ENCODE measurements around the gene FAM3C. TPM values are rescaled to one million over a fixed set of nuclear protein-coding genes. Genes with fewer than 3 reads are reported as not detected.
A peak's percentile ranks its signal among the peaks of the same experiment; 100 is the strongest.

Gene FAM3C
- total RNA-seq, 1 experiment from 2014 or later = 37.9 TPM

GRCh38 chr7:121313793-121314676 lies 82.1 kb downstream of the FAM3C start:
- ATAC-seq = peak; percentile 15; the same call in 1 of the 2 replicates
- ChIA-PET POLR2A (ENCODE audit: unreplicated experiment) (interaction anchor here (0.6 kb wide), 2 partner anchors 186 to 279 kb away, joined by 3 read pairs; no protein-coding TSS in a partner anchor), CTCF (no interaction called here)
- Histone ChIP-seq H2AFZ (ENCODE audit: low read length) (no peak overlapping the region), H3K4me1 (ENCODE audit: insufficient read depth, low read length) (peaks cover 9% of the 10 kb centered on the region), H3F3A (ENCODE audit: low read length, unreplicated experiment) (no peaks in the 10 kb centered on the region), H3K27ac (ENCODE audit: low read length) (no peak overlapping the region), H3K9me2 (replicated peaks; ENCODE audit: low read length) (no peaks in the 10 kb centered on the region), H3K4me2 (ENCODE audit: low read length) (peak overlapping the region; percentile 12; the same call in 1 of the 2 replicates), H3K36me3 (ENCODE audit: low read depth, low read length) (no peaks in the 10 kb centered on the region), H3K27me3 (ENCODE audit: low read length) (no peaks in the 10 kb centered on the region), H3K4me3 (ENCODE audit: low read length) (no peak overlapping the region), H3K79me2 (ENCODE audit: low read length) (no peaks in the 10 kb centered on the region), H3K9ac (ENCODE audit: low read length) (no peak overlapping the region), H3K9me3 (ENCODE audit: low read length) (no peaks in the 10 kb centered on the region), H4K20me1 (ENCODE audit: low read length) (no peaks in the 10 kb centered on the region)
- BruUV-seq (replicated peaks) = no TSS peak
- DNase-seq = no peak
- no peak for TF ChIP-seq EZH2phosphoT487 (IDR thresholded peaks at IDR 0.05; ENCODE audit: borderline replicate concordance, low read length)
- no peak for TF ChIP-seq EZH2 (IDR thresholded peaks at IDR 0.05; ENCODE audit: low read length, unreplicated experiment)
- TF ChIP-seq, protein P1, sequence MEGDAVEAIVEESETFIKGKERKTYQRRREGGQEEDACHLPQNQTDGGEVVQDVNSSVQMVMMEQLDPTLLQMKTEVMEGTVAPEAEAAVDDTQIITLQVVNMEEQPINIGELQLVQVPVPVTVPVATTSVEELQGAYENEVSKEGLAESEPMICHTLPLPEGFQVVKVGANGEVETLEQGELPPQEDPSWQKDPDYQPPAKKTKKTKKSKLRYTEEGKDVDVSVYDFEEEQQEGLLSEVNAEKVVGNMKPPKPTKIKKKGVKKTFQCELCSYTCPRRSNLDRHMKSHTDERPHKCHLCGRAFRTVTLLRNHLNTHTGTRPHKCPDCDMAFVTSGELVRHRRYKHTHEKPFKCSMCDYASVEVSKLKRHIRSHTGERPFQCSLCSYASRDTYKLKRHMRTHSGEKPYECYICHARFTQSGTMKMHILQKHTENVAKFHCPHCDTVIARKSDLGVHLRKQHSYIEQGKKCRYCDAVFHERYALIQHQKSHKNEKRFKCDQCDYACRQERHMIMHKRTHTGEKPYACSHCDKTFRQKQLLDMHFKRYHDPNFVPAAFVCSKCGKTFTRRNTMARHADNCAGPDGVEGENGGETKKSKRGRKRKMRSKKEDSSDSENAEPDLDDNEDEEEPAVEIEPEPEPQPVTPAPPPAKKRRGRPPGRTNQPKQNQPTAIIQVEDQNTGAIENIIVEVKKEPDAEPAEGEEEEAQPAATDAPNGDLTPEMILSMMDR (conservative IDR thresholded peaks at IDR 0.05; ENCODE audit: low read depth, low read length) = no peak
- intact Hi-C loops (cut with micrococcal nuclease) = no loop called here

- H3K9me2 ChIP-seq (replicated peaks; ENCODE audit: low read length) = no peaks in the 10 kb centered on the region
- POLR2A ChIA-PET (ENCODE audit: unreplicated experiment) = no interaction called here
- no peak overlapping the region for H3K4me3 ChIP-seq (ENCODE audit: low read length)
- no peak for TF ChIP-seq EZH2 (IDR thresholded peaks at IDR 0.05; ENCODE audit: low read length, unreplicated experiment)
- TF ChIP-seq EZH2phosphoT487 (IDR thresholded peaks at IDR 0.05; ENCODE audit: borderline replicate concordance, low read length) = no peak
- TF ChIP-seq, protein P1 (conservative IDR thresholded peaks at IDR 0.05; ENCODE audit: low read depth, low read length) = no peak
- H3F3A ChIP-seq (ENCODE audit: low read length, unreplicated experiment) = no peaks in the 10 kb centered on the region
- intact Hi-C loops (cut with micrococcal nuclease) = no loop called here
- H3K27ac ChIP-seq (ENCODE audit: low read length) = no peak overlapping the region
- H2AFZ ChIP-seq (ENCODE audit: low read length) = no peak overlapping the region
- H3K36me3 ChIP-seq (ENCODE audit: low read depth, low read length) = no peaks in the 10 kb centered on the region
- no peaks in the 10 kb centered on the region for H3K79me2 ChIP-seq (ENCODE audit: low read length)
- CTCF ChIA-PET = no interaction called here
- peaks cover 9% of the 10 kb centered on the region for H3K4me1 ChIP-seq (ENCODE audit: insufficient read depth, low read length)
- DNase-seq = peak; percentile 39
- BruUV-seq (replicated peaks) = no TSS peak
- H3K9ac ChIP-seq (ENCODE audit: low read length) = no peak overlapping the region
- H3K9me3 ChIP-seq (ENCODE audit: low read length) = no peaks in the 10 kb centered on the region
- H3K27me3 ChIP-seq (ENCODE audit: low read length) = no peaks in the 10 kb centered on the region
- ATAC-seq = peak; percentile 75
- H3K4me2 ChIP-seq (ENCODE audit: low read length) = peak overlapping the region; percentile 12; the same call in 1 of the 2 replicates
- H4K20me1 ChIP-seq (ENCODE audit: low read length) = no peaks in the 10 kb centered on the region
Measured at GRCh38 chr7:121313220-121313792, 82.8 kb downstream of the FAM3C start.
